ENCODE results near the gene EVA1A.

EVA1A gene

DNA sequence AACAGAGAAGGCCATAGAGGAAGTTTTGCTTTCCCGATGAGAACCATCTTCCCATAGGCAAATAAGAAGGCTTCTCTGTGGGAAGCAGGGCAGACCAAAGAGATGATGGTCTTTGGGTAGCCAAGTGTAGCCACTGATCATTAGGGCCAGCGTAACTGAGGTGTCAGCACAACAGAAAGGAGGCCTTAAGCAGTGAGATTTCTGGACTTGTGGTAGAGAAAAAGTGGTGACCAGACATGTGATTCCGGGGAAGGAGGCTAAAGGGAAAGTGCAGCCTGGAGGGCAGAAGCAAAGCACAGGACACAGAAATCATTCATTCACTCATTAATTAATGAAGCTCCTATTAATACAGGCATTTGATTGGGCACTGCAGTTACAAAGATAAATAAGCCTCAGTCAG is 15.4 kb downstream of the EVA1A start:
- no peak for DNase-seq (ENCODE audit: low read depth in 2 of 2, low spot score in 1 of 2)

DNA sequence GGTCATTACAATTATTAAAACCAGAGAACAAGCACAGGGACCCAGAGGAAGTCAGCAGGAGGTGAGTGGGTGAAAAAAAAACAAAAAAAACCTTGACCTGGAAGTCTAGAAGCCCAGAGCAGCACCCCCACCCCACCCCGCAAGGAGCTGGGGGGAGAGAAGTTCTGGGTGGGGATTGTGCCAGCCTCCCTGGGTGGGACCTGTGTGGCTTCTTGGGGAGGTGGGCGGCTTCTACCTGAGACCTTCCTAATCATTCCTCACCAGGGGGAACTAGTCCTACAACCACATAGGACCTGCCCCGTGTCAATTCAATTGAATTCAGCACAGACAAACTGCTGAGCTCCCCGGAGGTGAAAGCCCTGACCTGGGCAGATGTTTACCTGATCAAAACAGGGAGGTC is 17.3 kb downstream of the EVA1A start:
- no peak for DNase-seq (ENCODE audit: low read depth in 2 of 2, low spot score in 1 of 2)

DNA sequence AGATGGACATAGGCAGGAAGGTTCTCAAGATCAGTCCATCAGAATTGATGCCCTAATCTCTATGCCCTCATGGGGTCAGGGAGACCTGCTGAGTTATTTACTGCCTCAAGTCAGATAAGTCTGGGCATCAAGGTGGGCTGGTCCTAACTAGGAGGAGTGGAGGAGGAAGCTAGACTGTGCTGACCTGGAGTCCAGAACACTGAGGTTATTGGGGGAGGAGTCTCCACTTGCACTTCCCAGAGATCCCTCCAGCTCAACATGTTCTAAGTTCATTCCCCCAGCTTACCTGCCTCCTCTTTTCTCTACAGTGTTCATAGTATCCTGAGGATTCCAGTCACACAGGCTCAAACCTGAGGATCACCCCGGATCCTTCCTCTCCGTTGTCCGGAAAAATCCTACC is 19.3 kb downstream of the EVA1A start:
- DNase-seq (ENCODE audit: low read depth in 2 of 2, low spot score in 1 of 2): no peak

DNA sequence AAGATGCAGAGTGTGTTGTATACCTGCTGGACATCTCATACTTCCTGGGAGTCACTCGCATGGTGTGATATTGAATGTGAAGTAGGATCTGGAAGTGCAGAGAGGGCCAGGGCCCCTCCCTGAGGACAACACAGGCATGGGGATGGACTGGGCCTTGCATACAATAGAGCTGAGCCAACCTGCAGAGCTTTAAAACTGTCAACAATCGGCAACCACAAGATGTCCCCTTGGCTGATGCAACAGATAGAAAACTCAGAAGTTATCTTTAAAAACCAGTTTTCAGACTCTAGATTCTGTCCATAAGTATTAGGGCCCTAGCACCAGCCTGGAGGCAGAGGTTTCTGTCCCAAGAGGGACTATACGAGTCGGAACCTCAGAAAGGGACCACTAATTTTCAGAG is 19.7 kb downstream of the EVA1A start:
- no peak for DNase-seq (ENCODE audit: low read depth in 2 of 2, low spot score in 1 of 2)

DNA sequence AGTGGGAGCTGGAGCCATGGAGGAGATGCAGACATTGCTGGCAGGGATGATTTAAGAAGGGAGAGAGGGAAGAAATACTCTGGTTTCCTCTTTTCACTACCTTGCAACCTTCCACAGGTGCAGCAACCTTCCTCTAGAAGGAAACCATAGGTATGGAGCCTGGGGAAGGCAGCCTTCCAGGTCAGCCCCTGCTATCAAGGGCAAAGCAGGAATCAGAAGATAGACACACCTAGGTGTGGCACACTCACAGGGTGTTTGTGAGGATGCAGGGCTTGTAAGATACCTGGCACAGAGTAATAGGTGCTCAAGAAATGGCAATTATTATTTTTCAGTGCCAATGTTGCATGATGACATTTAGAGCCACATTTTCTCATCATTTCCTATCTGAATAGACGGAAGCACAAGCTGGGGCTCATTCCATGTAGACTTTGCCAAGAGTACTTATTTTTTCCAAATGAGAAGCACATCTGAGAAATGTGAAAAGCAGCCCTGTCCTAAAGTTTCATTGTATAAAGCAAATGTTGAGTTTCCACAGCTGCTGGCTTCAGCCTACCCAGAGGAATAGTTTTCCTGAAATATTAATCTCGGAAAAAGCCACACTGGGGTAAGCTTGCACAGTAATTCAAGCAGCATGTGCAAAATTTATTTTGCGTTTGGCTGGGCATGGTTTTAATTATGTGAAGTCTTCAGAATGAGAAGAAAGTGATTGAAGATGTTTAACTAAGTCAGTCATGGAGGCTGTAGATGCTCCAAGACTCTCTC is 20.6 kb downstream of the EVA1A start:
- DNase-seq (ENCODE audit: low read depth in 2 of 2, low spot score in 1 of 2): no peak

DNA sequence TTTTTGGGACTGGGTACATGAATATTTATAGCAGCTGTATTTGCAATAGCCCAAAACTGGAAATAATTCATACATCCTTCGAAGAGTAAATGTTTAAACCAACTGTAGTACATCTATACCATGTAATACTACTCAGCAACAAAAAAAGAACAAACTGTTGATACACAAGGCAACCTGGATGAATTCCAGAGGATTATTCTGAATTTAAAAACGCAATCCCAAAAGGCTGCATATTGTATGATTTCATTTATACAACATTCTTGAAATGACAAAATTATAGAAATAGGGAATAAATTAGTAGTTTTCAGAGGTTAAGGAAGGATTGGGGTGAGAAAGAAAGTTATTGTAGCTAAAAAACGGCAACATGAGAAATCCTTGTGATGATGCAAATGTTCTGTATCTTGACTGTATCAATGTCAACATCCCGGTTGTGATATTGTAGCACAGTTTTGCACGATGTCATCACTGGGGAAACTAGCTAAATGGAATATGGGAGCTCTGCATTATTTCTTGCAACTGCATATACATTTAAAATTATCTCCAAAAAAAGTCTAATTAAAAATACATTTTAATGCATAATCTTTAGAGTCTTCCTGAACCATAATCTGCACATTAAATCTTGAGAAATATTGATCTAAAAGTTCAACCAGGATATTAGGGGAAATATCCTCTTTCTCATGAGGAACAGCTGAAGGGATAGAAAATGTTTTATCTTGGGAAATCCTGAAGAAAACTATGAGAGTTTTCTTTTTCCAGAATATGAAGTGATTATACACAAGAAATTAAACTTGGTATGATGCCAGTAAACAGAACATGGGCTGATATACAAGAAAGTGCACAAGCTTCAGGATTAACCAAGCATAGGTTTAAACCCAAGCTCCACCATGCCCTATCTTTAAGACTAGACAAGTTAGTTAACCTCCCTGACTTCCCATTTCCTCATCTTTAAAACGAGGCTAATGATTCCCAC is 21.9 kb downstream of the EVA1A start:
- DNase-seq (ENCODE audit: low read depth in 2 of 2, low spot score in 1 of 2): no peak

DNA sequence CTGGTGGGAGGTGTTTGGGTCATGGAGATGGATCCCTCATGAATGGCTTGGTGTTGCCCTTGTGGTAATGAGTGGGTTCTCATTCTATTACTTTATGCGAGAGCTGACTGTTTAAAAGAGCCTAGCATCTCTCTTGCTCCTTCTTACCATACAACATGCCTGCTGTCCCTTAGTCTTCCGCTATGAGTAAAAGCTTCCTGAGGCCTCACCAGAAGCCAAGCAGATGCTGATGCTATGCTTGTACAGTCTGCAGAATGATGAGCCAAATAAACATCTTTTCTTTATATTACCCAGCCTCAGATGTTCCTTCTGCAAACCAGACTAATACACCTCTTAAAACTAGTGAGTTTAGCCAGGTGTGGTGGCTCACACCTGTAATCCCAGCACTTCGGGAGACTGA is 23.1 kb downstream of the EVA1A start:
- no peak for DNase-seq (ENCODE audit: low read depth in 2 of 2, low spot score in 1 of 2)

DNA sequence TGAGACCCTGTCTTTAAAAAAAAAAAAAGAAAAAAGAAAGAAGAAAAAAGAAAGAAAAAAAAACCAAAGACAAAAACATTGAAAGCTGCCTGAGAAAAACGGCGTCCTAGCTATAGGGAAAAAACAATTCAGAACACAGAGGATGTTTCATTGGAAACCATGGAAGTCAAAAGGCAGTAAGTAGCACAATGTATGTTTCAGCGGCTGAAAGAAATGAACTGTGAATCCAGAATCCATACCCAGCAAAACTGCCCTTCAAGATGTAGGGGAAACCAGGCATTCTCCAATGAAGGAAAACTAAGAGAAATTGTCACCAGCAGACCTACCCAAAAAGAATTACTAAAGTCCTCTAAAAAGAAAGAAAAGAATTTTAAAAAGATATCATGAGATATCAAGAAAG is 27.6 kb downstream of the EVA1A start:
- DNase-seq (ENCODE audit: low read depth in 2 of 2, low spot score in 1 of 2): no peak

DNA sequence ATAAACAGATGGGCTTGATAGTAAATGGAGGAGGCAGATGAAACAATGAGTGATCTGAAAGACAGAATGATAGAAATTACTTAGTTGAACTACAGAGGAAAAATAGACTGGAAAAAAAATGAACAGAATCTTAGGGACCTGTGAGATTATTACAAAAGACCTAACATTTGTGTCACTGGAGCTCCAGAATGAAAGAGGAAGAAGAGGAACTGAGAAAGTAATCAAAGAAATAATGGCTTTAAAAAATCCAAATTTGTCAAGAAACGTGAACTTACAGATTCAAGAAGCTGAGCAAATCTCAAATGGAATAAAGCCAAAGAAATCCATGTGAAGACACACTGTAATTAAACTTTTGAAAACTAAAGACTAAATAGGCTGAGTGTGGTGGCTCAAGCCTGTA is 28.3 kb downstream of the EVA1A start:
- DNase-seq (ENCODE audit: low read depth in 2 of 2, low spot score in 1 of 2): no peak

DNA sequence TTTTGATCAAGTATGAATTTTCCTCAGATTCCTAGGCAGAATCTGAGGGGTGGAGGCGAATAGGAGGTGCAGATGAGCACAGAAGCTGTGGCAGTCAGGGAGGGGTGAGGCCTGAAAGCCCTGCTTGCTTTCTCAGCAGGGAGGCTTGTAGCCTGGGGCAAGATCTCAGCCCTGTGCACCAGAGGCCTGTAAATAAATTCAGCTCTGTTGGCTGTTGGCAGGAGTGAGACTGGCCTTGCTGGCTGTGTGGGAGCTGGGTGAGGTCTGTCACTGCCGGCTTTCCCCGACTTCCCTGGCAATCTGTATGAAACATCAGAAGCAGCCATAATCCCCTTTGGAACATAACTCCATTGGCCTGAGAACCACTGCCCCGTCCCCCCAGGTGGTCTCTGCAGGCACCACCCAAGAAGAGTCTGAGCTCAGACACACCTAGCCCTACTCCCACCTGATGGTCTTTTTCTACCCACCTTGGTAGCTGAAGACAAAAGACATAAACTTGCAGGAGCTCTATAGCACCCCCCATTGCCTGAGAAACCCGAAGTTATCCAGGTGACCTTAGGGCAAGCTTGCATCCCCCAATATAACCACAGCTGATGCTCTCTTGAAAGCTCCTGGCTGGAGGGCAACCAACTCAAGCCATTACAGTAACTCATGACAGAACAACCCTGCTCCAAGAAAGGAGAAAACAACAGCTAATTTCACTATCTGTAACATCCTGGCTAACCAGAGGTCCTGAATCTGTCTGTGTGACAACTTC is 32.3 kb downstream of the EVA1A start:
- DNase-seq (ENCODE audit: low read depth in 2 of 2, low spot score in 1 of 2): no peak

DNA sequence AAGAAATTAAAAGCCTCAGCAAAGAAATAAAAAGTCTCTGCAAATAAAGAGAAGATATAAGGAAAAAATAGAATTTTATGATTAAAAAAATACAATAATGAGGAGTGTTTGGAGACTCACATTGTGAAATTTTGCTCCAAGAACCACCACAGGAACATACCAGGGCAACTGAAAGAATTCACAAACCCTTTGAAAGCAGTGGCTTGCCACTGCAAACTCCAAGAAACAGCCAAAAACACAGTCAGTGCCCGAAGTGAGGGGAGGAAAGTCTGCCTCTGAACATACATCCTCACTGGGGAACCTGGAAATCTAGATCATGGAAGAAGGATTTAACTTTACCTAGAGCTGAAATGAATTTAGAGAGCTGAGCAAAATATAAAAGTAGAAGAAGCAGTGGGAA is 33.1 kb downstream of the EVA1A start:
- no peak for DNase-seq (ENCODE audit: low read depth in 2 of 2, low spot score in 1 of 2)

DNA sequence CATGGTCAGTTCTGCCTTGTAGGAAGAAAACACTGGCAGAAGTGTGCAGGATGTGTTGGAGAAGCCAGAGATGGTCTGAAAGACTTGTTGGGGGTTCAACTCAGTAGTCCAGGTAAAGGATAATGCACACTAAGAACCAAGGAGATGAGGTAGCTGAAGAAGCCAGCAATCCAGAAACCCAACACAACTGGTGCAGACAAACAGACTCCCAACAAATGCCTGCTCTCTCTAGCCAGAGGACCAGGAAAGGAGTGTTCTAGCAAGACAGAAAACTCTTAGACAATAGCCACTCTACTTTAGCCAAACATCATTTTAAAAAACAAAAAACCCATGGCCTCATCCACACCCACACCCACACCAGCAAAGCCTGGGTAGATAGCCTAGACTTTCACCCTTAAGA is 33.9 kb downstream of the EVA1A start:
- no peak for DNase-seq (ENCODE audit: low read depth in 2 of 2, low spot score in 1 of 2)

DNA sequence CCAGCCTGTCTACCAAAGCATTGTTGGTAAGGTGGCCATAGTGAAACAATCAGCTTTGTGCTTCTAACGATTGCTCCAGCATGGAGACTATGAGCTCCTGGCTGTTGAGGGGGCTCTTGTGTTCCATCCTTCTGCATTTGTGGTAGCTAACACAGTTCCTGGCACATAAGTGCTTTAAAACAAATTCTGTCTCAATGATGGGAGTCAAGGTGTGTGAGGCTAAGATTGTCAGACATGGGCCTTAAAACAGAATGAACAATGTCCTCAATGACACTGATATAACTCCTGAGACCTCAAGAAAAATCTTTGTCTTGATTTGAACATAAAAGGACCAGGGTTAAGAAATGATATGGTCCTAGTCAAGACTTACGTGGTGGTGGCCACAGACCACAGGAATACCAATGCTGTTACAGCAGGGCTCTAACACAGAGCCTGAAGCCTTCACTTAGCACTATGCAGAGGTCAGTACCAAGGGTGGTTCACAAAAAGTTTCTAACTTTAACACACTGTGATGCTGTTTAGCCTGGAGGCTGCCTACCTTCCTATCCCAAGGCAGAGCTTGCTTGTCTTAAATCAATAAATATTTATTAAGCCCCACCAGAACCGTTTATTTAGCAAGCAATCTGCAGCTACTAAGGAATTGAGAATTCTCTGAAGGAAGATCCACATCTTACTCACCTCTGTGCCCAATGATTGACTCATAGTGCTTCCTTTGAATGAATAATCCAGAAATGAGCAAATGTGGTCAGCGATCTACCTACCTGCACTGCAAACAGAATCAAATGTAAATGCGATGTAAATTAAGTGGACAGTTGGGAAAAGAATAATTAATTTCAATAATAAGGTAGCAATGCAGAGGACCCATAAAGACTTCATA is 35.1 kb downstream of the EVA1A start:
- no peak for DNase-seq (ENCODE audit: low read depth in 2 of 2, low spot score in 1 of 2)

DNA sequence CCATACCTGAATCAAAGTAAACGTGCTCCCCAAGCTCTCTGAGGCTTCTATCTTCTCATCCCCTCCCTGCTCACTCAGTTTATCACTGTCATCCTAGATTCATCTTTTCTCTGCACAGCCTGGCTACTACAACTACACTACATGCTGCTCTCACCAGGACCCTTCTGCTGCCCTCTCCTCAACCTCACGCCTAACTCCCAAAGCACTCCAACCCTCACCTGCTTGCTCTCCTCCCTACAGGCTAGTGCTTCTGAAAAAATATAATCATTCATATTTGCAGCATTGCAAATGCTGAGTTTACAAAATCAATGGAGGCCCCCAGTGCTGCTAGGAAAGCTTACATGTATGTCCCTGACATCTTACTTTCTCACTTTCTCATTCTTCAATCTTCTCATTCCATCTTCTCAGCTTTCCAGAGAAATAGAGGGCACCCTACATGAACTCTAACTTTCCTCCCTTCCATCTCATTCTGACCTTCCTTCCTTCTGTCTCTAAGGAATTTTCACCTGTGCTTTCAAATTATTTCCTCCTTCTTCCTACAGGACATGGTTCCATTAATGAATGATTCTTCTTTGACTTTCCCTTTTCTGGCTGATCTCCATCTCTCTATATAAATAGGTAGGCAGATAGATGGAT is 36.3 kb downstream of the EVA1A start:
- DNase-seq (ENCODE audit: low read depth in 2 of 2, low spot score in 1 of 2): no peak

DNA sequence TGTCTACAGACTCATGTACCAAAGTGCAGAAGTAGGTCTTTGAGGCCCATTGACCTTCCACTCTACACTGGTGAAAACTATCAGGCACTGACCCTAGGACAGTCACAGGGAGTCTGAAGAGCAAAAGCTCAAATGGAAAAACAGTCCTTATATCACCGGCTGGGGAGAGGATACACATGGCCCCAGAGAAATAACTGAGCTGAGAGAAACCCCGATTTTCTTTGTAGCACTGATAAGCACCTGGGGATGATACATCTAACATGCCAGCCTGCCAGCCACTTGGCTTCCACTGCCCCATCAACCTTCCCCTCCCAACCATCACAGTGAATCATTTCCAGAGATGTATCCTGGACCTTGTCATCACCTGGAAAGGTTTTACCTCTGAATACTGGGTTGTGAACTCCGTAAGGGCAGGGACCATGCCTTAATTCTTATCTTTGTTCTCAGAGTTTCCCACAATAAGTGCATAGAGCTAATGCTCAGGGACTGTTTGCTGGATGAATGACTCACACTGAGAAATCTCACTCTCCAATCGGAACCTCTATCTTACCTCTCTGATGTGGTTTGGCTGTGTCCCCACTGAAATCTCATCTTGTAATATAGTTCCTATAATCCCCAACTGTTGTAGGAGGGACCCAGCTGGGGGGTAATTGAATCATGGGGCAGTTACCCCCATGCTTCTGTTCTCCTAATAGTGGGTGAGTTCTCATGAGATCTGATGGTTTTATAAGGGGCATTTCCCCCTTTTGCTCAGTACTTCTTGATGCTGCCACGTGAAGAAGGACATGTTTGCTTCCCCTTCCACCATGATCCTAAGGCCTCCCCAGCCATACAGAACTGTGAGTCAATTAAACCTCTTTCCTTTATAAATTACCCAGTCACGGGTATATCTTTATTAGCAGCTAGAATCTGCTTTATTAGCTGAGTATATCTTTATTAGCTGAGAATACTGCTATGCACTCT is 37.1 kb downstream of the EVA1A start:
- no peak for DNase-seq (ENCODE audit: low read depth in 2 of 2, low spot score in 1 of 2)

DNA sequence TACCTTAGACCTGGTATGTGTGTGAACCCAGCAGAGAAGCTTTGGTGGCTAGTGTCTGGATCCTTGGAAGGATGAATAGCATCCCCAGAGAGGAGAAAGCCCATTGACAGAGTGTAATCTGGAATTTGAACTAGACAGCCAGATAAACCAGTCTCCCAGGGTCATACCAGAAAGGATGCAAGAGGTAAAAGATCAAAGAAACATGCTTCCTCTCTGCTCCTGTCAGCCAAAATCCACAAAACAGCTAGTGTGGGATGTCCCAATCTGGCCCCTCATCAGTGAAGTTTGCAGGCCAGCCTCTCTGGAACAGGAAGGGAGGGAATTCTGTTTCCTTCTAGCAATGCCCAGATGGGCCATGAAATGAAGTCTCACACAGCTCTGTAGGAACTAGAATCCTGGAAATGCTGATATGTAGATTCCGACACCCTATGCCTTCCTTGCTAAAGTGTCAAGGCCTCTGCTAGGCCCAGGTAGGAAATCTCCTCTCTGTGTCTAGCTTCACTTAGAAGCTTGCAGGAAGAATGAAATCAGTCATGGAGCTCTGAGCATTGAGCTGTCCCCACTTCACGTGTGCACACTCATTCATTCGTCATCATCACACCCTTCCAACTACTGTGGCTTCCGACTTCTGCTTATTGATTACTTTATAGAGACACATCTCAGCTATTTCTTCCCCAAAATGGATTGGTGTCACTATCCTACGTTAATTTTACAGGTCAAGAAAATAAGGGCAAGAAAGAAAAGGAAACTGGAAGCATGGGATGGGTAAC is 38.0 kb downstream of the EVA1A start:
- no peak for DNase-seq (ENCODE audit: low read depth in 2 of 2, low spot score in 1 of 2)

DNA sequence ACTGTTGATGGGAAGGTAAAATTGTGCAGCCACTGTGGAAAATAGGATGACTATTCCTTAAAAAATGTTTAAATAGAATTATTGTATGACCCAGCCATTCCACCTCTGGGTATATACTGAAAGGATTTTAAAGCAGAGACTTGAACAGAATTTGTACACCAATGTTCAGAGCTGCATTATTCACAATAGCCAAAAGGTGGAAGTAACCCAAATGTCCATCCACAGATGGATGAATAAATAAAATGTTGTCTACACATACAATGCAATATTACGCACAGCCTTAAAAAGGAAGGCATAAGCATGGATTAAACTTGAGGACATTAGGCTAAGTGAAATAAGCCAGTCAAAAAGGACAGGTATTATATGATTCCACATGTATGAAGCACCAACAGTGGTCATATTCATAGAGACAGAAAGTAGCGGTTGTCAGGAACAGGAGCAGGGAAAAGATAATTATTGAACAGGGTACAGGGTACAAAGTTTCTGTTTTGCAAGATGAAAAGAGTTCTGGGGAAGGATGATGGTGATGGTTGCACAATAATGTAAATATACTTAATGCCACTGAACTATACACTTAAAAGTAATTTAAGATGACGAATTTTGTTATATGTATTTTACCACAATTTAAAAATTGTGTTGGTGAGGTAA is 39.4 kb downstream of the EVA1A start:
- DNase-seq (ENCODE audit: low read depth in 2 of 2, low spot score in 1 of 2): no peak

DNA sequence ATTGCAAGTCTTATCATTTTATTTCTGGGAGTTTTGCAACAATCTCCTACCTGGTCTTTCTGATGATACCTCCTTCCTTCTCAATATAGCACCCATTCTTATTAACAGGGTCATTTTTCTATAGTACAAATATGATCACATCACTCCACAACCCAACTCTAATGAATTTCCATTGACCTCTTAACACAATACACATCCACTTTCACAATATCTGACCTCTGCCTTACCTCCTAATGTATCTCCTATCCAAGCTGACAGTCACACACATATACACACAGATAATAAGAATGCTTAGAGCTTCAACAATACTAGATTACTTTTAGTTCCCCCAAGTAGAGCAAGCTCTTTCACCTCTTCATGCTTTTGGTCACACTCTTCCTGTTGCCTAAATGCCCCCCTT is 40.9 kb downstream of the EVA1A start:
- no peak for DNase-seq (ENCODE audit: low read depth in 2 of 2, low spot score in 1 of 2)

All from stimulated activated CD8-positive, alpha-beta memory T cell treated with anti-CD3 and anti-CD28 coated beads, Interleukin-4, amount 100 ng/mL, for 1 hour (primary cell).